Measurements from ENCODE around the gene IER3IP1.

- TF ChIP-seq POLR2AphosphoS5 (IDR thresholded peaks at IDR 0.05; ENCODE audit: low read depth, low read length) (no peak), POLR2A (IDR thresholded peaks at IDR 0.05; ENCODE audit: low read depth, low read length) (no peak), TAF1 (IDR thresholded peaks at IDR 0.05; ENCODE audit: low read depth, low read length) (no peak)
Measured at GRCh38 chr18:47215554-47216138, 39.5 kb upstream of the IER3IP1 start.

Data from GM12891 (cell line).